Choroid plexus epithelial cell (primary cell): ENCODE data around the gene ZNF608.

Experiments used
- DNase-seq: peaks from one replicate; pipeline ENCODE4 v3.0.0-alpha.2; 2010; ENCODE audit warnings: low read depth
- H3K4me3 ChIP-seq: 2 replicates; pipeline ENCODE4 v1.5.1; 2011; ENCODE audit warnings: low read depth, mild to moderate bottlenecking, control low read depth, low read length, moderate library complexity
- CTCF ChIP-seq: conservative IDR thresholded peaks from 2 replicates; pipeline ENCODE4 v1.5.1; 2011; ENCODE audit warnings: low read depth, mild to moderate bottlenecking, control low read depth, inconsistent platforms, low read length, moderate library complexity

Gene ZNF608

GRCh38 chr5:124772457-124773200 is 26.2 kb upstream of the ZNF608 start:
- no peak for DNase-seq
- no peak overlapping the region for H3K4me3 ChIP-seq
- no peak for TF ChIP-seq CTCF

GRCh38 chr5:124771761-124772160 is 25.3 kb upstream of the ZNF608 start:
- DNase-seq = no peak
- TF ChIP-seq CTCF = no peak
- no peak overlapping the region for H3K4me3 ChIP-seq

GRCh38 chr5:124764992-124765611 is 18.7 kb upstream of the ZNF608 start:
- no peak for TF ChIP-seq CTCF
- DNase-seq = no peak
- no peak overlapping the region for H3K4me3 ChIP-seq

GRCh38 chr5:124764585-124764984 is 18.1 kb upstream of the ZNF608 start:
- DNase-seq = no peak
- H3K4me3 ChIP-seq = no peak overlapping the region
- TF ChIP-seq CTCF = no peak

- H3K4me3 ChIP-seq = no peak overlapping the region
- TF ChIP-seq CTCF = no peak
- DNase-seq = no peak
Measured at GRCh38 chr5:124761010-124761409, 14.6 kb upstream of the ZNF608 start.

GRCh38 chr5:124760608-124761007 is 14.2 kb upstream of the ZNF608 start:
- no peak for DNase-seq
- H3K4me3 ChIP-seq = no peak overlapping the region
- no peak for TF ChIP-seq CTCF

- peak; percentile 22 for DNase-seq
- TF ChIP-seq CTCF = no peak
- H3K4me3 ChIP-seq = no peak overlapping the region
Measured at GRCh38 chr5:124755565-124755964, 9.1 kb upstream of the ZNF608 start.
